HG03520 (cell line): ENCODE results near the gene DNAJB13.
"Not testable (repeated sequence)": the region's sequence is repeated elsewhere in the genome, so short reads cannot be mapped to it uniquely, and the experiment has no call there.

ENCODE experiments used
- ATAC-seq: cut with Tn5 transposase; IDR thresholded peaks from one replicate; pipeline ENCODE4 v1.9.1; 2021; ENCODE audit warnings: mild to moderate bottlenecking, moderate library complexity; ENCODE audit not compliant: unreplicated experiment

The DNAJB13 gene

GRCh38 chr11:73976451-73977151, 25.8 kb downstream of the DNAJB13 start:
- ATAC-seq = no peak

- ATAC-seq = no peak
These were observed 27.2 kb downstream of the DNAJB13 start for GRCh38 chr11:73977856-73978519.

GRCh38 chr11:73978576-73979086, 27.8 kb downstream of the DNAJB13 start:
- no peak for ATAC-seq

GRCh38 chr11:73980001-73980961, 29.5 kb downstream of the DNAJB13 start:
- peak; percentile 28 for ATAC-seq

GRCh38 chr11:73981051-73981805, 30.4 kb downstream of the DNAJB13 start:
- no peak for ATAC-seq

- ATAC-seq = peak; percentile 32
These were observed 31.8 kb downstream of the DNAJB13 start, which contains the start of gene UCP2 for GRCh38 chr11:73982595-73982989. Gene UCP2, minus strand, starts transcription at chr11:73982843. Its CDS starts 4,465 bp downstream, at chr11:73978378.

- peak; percentile 73 for ATAC-seq
These were observed 32.3 kb downstream of the DNAJB13 start for GRCh38 chr11:73982990-73983740.

GRCh38 chr11:73983741-73984538, 33.1 kb downstream of the DNAJB13 start:
- ATAC-seq = no peak

- not testable (repeated sequence) for ATAC-seq
These were observed 34.8 kb downstream of the DNAJB13 start for GRCh38 chr11:73985661-73986060.

GRCh38 chr11:73988227-73988626, 37.4 kb downstream of the DNAJB13 start:
- no peak for ATAC-seq

- ATAC-seq = no peak
These were observed 38.3 kb downstream of the DNAJB13 start for GRCh38 chr11:73989156-73989555.

GRCh38 chr11:73990730-73991129, 39.9 kb downstream of the DNAJB13 start:
- no peak for ATAC-seq

GRCh38 chr11:73991471-73992006, 40.7 kb downstream of the DNAJB13 start:
- ATAC-seq = no peak

GRCh38 chr11:73995247-73995646, 44.4 kb downstream of the DNAJB13 start:
- ATAC-seq = peak; percentile 49

- ATAC-seq = peak; percentile 53
These were observed 44.9 kb downstream of the DNAJB13 start for GRCh38 chr11:73995731-73996130.

- ATAC-seq = no peak
These were observed 45.4 kb downstream of the DNAJB13 start for GRCh38 chr11:73996161-73996747.

GRCh38 chr11:73997120-73997770, 46.4 kb downstream of the DNAJB13 start:
- no peak for ATAC-seq
